Mammary epithelial cell (primary cell): ENCODE data around the gene VWA5B2.

Source experiments
- CTCF ChIP-seq, 2 donors: IDR thresholded peaks in 1 of 2; conservative IDR thresholded peaks in 1 of 2; 2 replicates each; pipeline ENCODE4 v1.5.1; 2011 to 2012; ENCODE audit warnings: inconsistent platforms in 2 of 2, low read length in 2 of 2, mild to moderate bottlenecking in 2 of 2, control low read depth in 1 of 2, low read depth in 1 of 2; ENCODE audit not compliant: insufficient read depth in 1 of 2; ENCODE audit errors: extremely low read depth in 1 of 2
- EZH2 ChIP-seq: IDR thresholded peaks from 2 replicates; pipeline ENCODE4 v1.6.1; 2012; ENCODE audit warnings: low read length, inconsistent platforms, borderline replicate concordance

GRCh38 chr3:184275381-184275701 is 46.0 kb downstream of the VWA5B2 start:
- no peak for TF ChIP-seq CTCF (conservative IDR thresholded peaks at IDR 0.05 in 1 of 2, IDR thresholded peaks at IDR 0.05 in 1 of 2; ENCODE audit: extremely low read depth in 1 of 2, insufficient read depth in 1 of 2, low read depth in 1 of 2, low read length in 2 of 2)
- TF ChIP-seq EZH2: peak; percentile 62
